ENCODE results near the gene ECM2. TPM values are rescaled to one million over a fixed set of nuclear protein-coding genes. Genes with fewer than 3 reads are reported as not detected.

ECM2 gene
- total RNA-seq, 1 experiment from 2014 or later: not detected

DNA sequence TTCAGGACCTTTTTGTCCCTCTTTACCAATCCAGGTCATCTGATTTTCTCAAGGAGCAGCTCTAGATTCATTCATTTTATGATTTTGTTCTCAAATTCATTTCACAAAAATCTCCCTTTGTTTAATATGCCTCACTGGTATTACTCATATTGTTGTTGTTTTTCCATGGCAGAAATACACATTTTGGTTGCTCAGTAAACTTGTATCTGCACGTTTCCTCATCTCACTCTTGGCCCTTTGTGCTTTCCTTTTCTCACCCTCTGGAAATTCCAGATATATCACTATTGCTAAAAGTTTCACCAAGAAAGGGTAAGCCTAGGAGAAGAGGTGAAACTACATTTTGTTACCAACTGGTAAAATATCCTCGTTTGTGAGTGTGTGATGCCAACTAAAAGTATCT is 68.3 kb downstream of the ECM2 start:
- POLR2A ChIA-PET: no interaction called here
- H2AFZ ChIP-seq (ENCODE audit: low read depth, low read length, poor library complexity, severe bottlenecking): no peak overlapping the region
- ATAC-seq (no peak), DNase-seq (ENCODE audit: low read depth, low spot score) (no peak)
- CTCF ChIA-PET: no interaction called here
- H3K9me2 ChIP-seq (ENCODE audit: insufficient read depth): no peaks in the 10 kb centered on the region
- H3K36me3 ChIP-seq (ENCODE audit: control insufficient read depth in 1 of 2, insufficient read depth in 2 of 2, low read length in 2 of 2): no peaks in the 10 kb centered on the region
- no peak overlapping the region for H3K27ac ChIP-seq (ENCODE audit: low read depth, low read length)
- no TSS peak for BruUV-seq (replicated peaks)
- peaks cover 3 to 13% of the 10 kb centered on the region in 2 experiments; a peak in 3 of 4 replicates for H3K4me1 ChIP-seq (ENCODE audit: control insufficient read depth in 1 of 2, insufficient read depth in 2 of 2, low read length in 2 of 2)
- intact Hi-C loops (cut with micrococcal nuclease): no loop called here
- TF ChIP-seq POLR2A (IDR thresholded peaks at IDR 0.05; ENCODE audit: borderline replicate concordance, extremely low read depth, insufficient read depth, insufficient read length): no peak
- TF ChIP-seq JUND (IDR thresholded peaks at IDR 0.05): no peak
- no peak for TF ChIP-seq RAD21 (IDR thresholded peaks at IDR 0.05; ENCODE audit: low read depth)
- TF ChIP-seq ELF1 (IDR thresholded peaks at IDR 0.05; ENCODE audit: borderline replicate concordance, low read depth): no peak
- no peak for TF ChIP-seq SIN3A (IDR thresholded peaks at IDR 0.05; ENCODE audit: low read depth)
- TF ChIP-seq, protein P1, sequence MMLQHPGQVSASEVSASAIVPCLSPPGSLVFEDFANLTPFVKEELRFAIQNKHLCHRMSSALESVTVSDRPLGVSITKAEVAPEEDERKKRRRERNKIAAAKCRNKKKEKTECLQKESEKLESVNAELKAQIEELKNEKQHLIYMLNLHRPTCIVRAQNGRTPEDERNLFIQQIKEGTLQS (IDR thresholded peaks at IDR 0.05): no peak
- no peak for TF ChIP-seq TCF7L2 (IDR thresholded peaks at IDR 0.05; ENCODE audit: borderline replicate concordance, extremely low read depth, insufficient read depth, insufficient read length)
- no peak for TF ChIP-seq POLR2AphosphoS5 (IDR thresholded peaks at IDR 0.05; ENCODE audit: low read depth, low read length)
- no peak for TF ChIP-seq EZH2 (IDR thresholded peaks at IDR 0.05)
- TF ChIP-seq EGR1 (IDR thresholded peaks at IDR 0.05; ENCODE audit: low read depth): no peak
- H3K9me3 ChIP-seq (ENCODE audit: control insufficient read depth in 1 of 2, insufficient read depth in 1 of 2, low read depth in 1 of 2, low read length in 2 of 2): no peaks in the 10 kb centered on the region
- RAD21 ChIA-PET (ENCODE audit: low non-redundant PET in 1 of 2, low total read pairs in 2 of 2, uncharacterized antibody in 2 of 2, unreplicated experiment in 2 of 2): no interaction called here
- H3K4me2 ChIP-seq (ENCODE audit: low read length): no peak overlapping the region
- no peaks in the 10 kb centered on the region for H4K20me1 ChIP-seq (ENCODE audit: insufficient read depth)
- H3K79me2 ChIP-seq (ENCODE audit: insufficient read depth, low read length): no peaks in the 10 kb centered on the region
- no peak overlapping the region for H3K4me3 ChIP-seq (replicated peaks in 1 of 2; ENCODE audit: low read depth in 1 of 2, low read length in 2 of 2)
- no peak overlapping the region for H3K9ac ChIP-seq (ENCODE audit: low read length)
- H3K27me3 ChIP-seq (ENCODE audit: insufficient read depth, low read length): no peaks in the 10 kb centered on the region

DNA sequence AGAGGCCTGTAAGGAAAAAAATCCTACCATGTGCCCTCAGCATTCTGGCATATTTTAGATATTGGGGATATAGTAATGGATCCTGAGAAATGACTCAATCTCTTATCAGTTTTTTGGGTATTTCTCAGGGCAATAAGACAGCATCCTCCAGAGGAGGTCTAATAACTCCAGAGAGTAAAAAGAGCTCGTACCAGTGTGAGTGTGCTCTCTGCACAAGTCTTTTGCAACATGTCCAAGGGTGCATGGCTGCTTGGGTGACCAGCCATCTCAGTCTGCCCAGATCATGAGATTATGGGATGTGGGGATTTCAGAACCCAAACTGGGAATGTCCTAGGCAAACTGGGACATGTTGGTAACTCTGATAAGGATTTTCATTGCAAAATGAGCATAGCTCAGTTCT is 68.7 kb downstream of the ECM2 start:
- Histone ChIP-seq H3K4me2 (ENCODE audit: low read length) (no peak overlapping the region), H3K4me1 (ENCODE audit: control insufficient read depth in 1 of 2, insufficient read depth in 2 of 2, low read length in 2 of 2) (peaks cover 3 to 13% of the 10 kb centered on the region in 2 experiments; a peak in 3 of 4 replicates), H3K9me3 (ENCODE audit: control insufficient read depth in 1 of 2, insufficient read depth in 1 of 2, low read depth in 1 of 2, low read length in 2 of 2) (no peaks in the 10 kb centered on the region), H3K4me3 (replicated peaks in 1 of 2; ENCODE audit: low read depth in 1 of 2, low read length in 2 of 2) (no peak overlapping the region), H3K9ac (ENCODE audit: low read length) (no peak overlapping the region), H3K36me3 (ENCODE audit: control insufficient read depth in 1 of 2, insufficient read depth in 2 of 2, low read length in 2 of 2) (no peaks in the 10 kb centered on the region), H3K9me2 (ENCODE audit: insufficient read depth) (no peaks in the 10 kb centered on the region), H4K20me1 (ENCODE audit: insufficient read depth) (no peaks in the 10 kb centered on the region), H3K79me2 (ENCODE audit: insufficient read depth, low read length) (no peaks in the 10 kb centered on the region), H3K27me3 (ENCODE audit: insufficient read depth, low read length) (no peaks in the 10 kb centered on the region), H2AFZ (ENCODE audit: low read depth, low read length, poor library complexity, severe bottlenecking) (no peak overlapping the region), H3K27ac (ENCODE audit: low read depth, low read length) (no peak overlapping the region)
- intact Hi-C loops (cut with micrococcal nuclease): no loop called here
- RAD21 ChIA-PET (ENCODE audit: low non-redundant PET in 1 of 2, low total read pairs in 2 of 2, uncharacterized antibody in 2 of 2, unreplicated experiment in 2 of 2): no interaction called here
- no TSS peak for BruUV-seq (replicated peaks)
- POLR2A ChIA-PET: no interaction called here
- CTCF ChIA-PET: no interaction called here
- ATAC-seq (no peak), DNase-seq (ENCODE audit: low read depth, low spot score) (no peak)
- TF ChIP-seq JUND (IDR thresholded peaks at IDR 0.05): no peak
- TF ChIP-seq ELF1 (IDR thresholded peaks at IDR 0.05; ENCODE audit: borderline replicate concordance, low read depth): no peak
- TF ChIP-seq SP1 (IDR thresholded peaks at IDR 0.05; ENCODE audit: low read depth): no peak
- TF ChIP-seq, protein P2, sequence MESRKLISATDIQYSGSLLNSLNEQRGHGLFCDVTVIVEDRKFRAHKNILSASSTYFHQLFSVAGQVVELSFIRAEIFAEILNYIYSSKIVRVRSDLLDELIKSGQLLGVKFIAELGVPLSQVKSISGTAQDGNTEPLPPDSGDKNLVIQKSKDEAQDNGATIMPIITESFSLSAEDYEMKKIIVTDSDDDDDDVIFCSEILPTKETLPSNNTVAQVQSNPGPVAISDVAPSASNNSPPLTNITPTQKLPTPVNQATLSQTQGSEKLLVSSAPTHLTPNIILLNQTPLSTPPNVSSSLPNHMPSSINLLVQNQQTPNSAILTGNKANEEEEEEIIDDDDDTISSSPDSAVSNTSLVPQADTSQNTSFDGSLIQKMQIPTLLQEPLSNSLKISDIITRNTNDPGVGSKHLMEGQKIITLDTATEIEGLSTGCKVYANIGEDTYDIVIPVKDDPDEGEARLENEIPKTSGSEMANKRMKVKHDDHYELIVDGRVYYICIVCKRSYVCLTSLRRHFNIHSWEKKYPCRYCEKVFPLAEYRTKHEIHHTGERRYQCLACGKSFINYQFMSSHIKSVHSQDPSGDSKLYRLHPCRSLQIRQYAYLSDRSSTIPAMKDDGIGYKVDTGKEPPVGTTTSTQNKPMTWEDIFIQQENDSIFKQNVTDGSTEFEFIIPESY (IDR thresholded peaks at IDR 0.05; ENCODE audit: extremely low read depth, insufficient replicate concordance, low read length): no peak
- TF ChIP-seq, protein P3, sequence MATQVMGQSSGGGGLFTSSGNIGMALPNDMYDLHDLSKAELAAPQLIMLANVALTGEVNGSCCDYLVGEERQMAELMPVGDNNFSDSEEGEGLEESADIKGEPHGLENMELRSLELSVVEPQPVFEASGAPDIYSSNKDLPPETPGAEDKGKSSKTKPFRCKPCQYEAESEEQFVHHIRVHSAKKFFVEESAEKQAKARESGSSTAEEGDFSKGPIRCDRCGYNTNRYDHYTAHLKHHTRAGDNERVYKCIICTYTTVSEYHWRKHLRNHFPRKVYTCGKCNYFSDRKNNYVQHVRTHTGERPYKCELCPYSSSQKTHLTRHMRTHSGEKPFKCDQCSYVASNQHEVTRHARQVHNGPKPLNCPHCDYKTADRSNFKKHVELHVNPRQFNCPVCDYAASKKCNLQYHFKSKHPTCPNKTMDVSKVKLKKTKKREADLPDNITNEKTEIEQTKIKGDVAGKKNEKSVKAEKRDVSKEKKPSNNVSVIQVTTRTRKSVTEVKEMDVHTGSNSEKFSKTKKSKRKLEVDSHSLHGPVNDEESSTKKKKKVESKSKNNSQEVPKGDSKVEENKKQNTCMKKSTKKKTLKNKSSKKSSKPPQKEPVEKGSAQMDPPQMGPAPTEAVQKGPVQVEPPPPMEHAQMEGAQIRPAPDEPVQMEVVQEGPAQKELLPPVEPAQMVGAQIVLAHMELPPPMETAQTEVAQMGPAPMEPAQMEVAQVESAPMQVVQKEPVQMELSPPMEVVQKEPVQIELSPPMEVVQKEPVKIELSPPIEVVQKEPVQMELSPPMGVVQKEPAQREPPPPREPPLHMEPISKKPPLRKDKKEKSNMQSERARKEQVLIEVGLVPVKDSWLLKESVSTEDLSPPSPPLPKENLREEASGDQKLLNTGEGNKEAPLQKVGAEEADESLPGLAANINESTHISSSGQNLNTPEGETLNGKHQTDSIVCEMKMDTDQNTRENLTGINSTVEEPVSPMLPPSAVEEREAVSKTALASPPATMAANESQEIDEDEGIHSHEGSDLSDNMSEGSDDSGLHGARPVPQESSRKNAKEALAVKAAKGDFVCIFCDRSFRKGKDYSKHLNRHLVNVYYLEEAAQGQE (IDR thresholded peaks at IDR 0.05; ENCODE audit: low read depth): no peak
- no peak for TF ChIP-seq SIN3A (IDR thresholded peaks at IDR 0.05; ENCODE audit: low read depth)
- TF ChIP-seq ZFX (IDR thresholded peaks at IDR 0.05): no peak
- no peak for TF ChIP-seq EZH2 (IDR thresholded peaks at IDR 0.05)
- TF ChIP-seq ZNF274 (IDR thresholded peaks at IDR 0.05; ENCODE audit: low read depth, low read length): no peak
- no peak for TF ChIP-seq YY1 (IDR thresholded peaks at IDR 0.05; ENCODE audit: extremely low read depth, insufficient replicate concordance, low read depth, low read length)
- TF ChIP-seq SRF (IDR thresholded peaks at IDR 0.05; ENCODE audit: low read depth): no peak

All from HCT116 (cell line).